Endothelial cell of umbilical vein (primary cell): ENCODE data around the gene PTCSC3. TPM values are rescaled to one million over a fixed set of nuclear protein-coding genes. Genes with fewer than 3 reads are reported as not detected.

Experiments
- BruUV-seq: library from RNA; stranded (reverse); fragments of 400-500 nt; replicated peaks from 2 replicates; lab custom pipeline; 2021; lab: Mats Ljungman, UMichigan
- CTCF ChIA-PET: fragments of 300-600, 350-600 bp; sonication (Branson Sonifier 250); formaldehyde crosslinking; loops from one replicate; lab custom pipeline; 2021; ENCODE audit warnings: antibody characterized with exemption, inconsistent platforms; lab: Charles Lee
- POLR2A ChIA-PET: fragments of 300-600, 350-600 bp; sonication (Branson Sonifier 250); formaldehyde crosslinking; loops from one replicate; lab custom pipeline; 2021; ENCODE audit warnings: antibody characterized with exemption, inconsistent platforms; lab: Charles Lee
- DNase-seq: peaks from one replicate; pipeline ENCODE4 v3.0.0-alpha.2; 2011; ENCODE audit warnings: low read depth, low spot score
- FAIRE-seq: peaks from 2 replicates; lab custom pipeline; 2011; peaks lifted over from hg19 to GRCh38; lab: Jason Lieb, UNC
- H2AFZ ChIP-seq: 2 replicates; pipeline ENCODE4 v1.6.0; 2012; ENCODE audit warnings: low read depth, low read length, control low read depth, inconsistent platforms
- H3K27ac ChIP-seq: 2 replicates; pipeline ENCODE4 v1.5.1; 2011; ENCODE audit warnings: low read depth, mild to moderate bottlenecking, control low read depth, low read length, moderate library complexity; ENCODE audit not compliant: insufficient read depth
- H3K27me3 ChIP-seq, 2 experiments: 2 replicates each; pipeline versions ENCODE4 v1.6.0 to v1.6.1; 2011; ENCODE audit warnings: low read length in 2 of 2, mixed read lengths in 1 of 2; ENCODE audit not compliant: control insufficient read depth in 2 of 2, insufficient read depth in 2 of 2
- H3K36me3 ChIP-seq, 2 experiments: 2 replicates in 1 of 2; 3 replicates in 1 of 2; pipeline ENCODE4 v1.5.1; 2011; ENCODE audit warnings: low read length in 2 of 2, mild to moderate bottlenecking in 1 of 2, moderate library complexity in 1 of 2; ENCODE audit not compliant: control insufficient read depth in 2 of 2, insufficient read depth in 2 of 2; ENCODE audit errors: extremely low read depth in 1 of 2
- H3K4me1 ChIP-seq: 3 replicates; pipeline ENCODE4 v1.5.1; 2011; ENCODE audit warnings: mild to moderate bottlenecking, low read length; ENCODE audit not compliant: control insufficient read depth, insufficient read depth; ENCODE audit errors: extremely low read depth
- H3K4me2 ChIP-seq: 2 replicates; pipeline ENCODE4 v1.6.1; 2011; ENCODE audit warnings: low read length, control low read depth, mixed read lengths; ENCODE audit not compliant: insufficient read depth
- H3K4me3 ChIP-seq, 3 experiments: fragments of 200-600 bp in 1 of 3; sonication (generic), shearing (Covaris generic) in 1 of 3; replicated peaks in 1 of 3; 2 replicates each; pipeline ENCODE4 v1.5.1; 2011 to 2016; ENCODE audit warnings: control low read depth in 3 of 3, low read length in 3 of 3, mild to moderate bottlenecking in 2 of 3, inconsistent platforms in 1 of 3, low read depth in 1 of 3, moderate library complexity in 1 of 3; ENCODE audit not compliant: insufficient read depth in 1 of 3
- H3K79me2 ChIP-seq: 2 replicates; pipeline ENCODE4 v1.6.0; 2012; ENCODE audit warnings: low read length, inconsistent platforms; ENCODE audit not compliant: control insufficient read depth, insufficient read depth
- H3K9ac ChIP-seq: replicated peaks from 2 replicates; pipeline ENCODE3; 2011; ENCODE audit warnings: low read length, control low read depth; ENCODE audit not compliant: insufficient read depth; ENCODE audit errors: extremely low read depth
- H3K9me1 ChIP-seq: replicated peaks from 3 replicates; pipeline ENCODE4 v1.6.0; 2011; ENCODE audit warnings: mild to moderate bottlenecking, low read length; ENCODE audit not compliant: control insufficient read depth, insufficient read depth; ENCODE audit errors: extremely low read depth
- H3K9me3 ChIP-seq: replicated peaks from 2 replicates; pipeline ENCODE4 v1.5.1; 2012; ENCODE audit warnings: low read length, inconsistent platforms; ENCODE audit not compliant: control insufficient read depth, insufficient read depth
- H4K20me1 ChIP-seq: replicated peaks from 2 replicates; pipeline ENCODE3; 2011; ENCODE audit warnings: mild to moderate bottlenecking, low read length; ENCODE audit not compliant: control insufficient read depth, insufficient read depth; ENCODE audit errors: extremely low read depth
- CTCF ChIP-seq, 2 donors: IDR thresholded peaks; 1 replicate in 1 of 2; 2 replicates in 1 of 2; pipeline ENCODE4 v1.5.1; 2011; ENCODE audit warnings: low read length in 2 of 2, mild to moderate bottlenecking in 2 of 2, moderate library complexity in 2 of 2, control low read depth in 1 of 2, inconsistent platforms in 1 of 2, low read depth in 1 of 2; ENCODE audit not compliant: insufficient read depth in 1 of 2; ENCODE audit errors: extremely low read depth in 1 of 2
- EZH2 ChIP-seq: IDR thresholded peaks from 2 replicates; pipeline ENCODE4 v1.6.1; 2012; ENCODE audit warnings: borderline replicate concordance, low read depth, mild to moderate bottlenecking, moderate library complexity, low read length, inconsistent platforms; ENCODE audit not compliant: severe bottlenecking
- FOS ChIP-seq: IDR thresholded peaks from 2 replicates; pipeline ENCODE4 v1.6.1; 2011; ENCODE audit warnings: mild to moderate bottlenecking, low read length, moderate library complexity, borderline replicate concordance; ENCODE audit not compliant: insufficient read depth
- MYC ChIP-seq: IDR thresholded peaks from one replicate; pipeline ENCODE4 v1.6.1; 2011; ENCODE audit warnings: mild to moderate bottlenecking, low read depth, low read length
- POLR2AphosphoS5 ChIP-seq: IDR thresholded peaks from 2 replicates; pipeline ENCODE4 v1.6.1; 2012; ENCODE audit warnings: low read depth, mild to moderate bottlenecking, control low read depth, low read length, moderate library complexity; ENCODE audit not compliant: insufficient read depth
- dilution Hi-C: fragments of 300-500 bp; cut with MboI; formaldehyde crosslinking; loops from one replicate; pipeline ENCODE4 v1.15.0; 2019; ENCODE audit warnings: low sequenced_read_pairs; ENCODE audit not compliant: extremely low pct_ligation_motif_present
- intact Hi-C: fragments of 100-400 bp; cut with micrococcal nuclease; formaldehyde crosslinking; loops from one replicate; pipeline ENCODE4 v1.10.0; 2022
- polyA plus RNA-seq, 4 experiments: library from polyadenylated mRNA; depleted of rRNA in 3 of 4; stranded (reverse) in 3 of 4; unstranded in 1 of 4; fragments of >200 nt; gene quantifications; 2 replicates each; pipeline versions ENCODE4 v1.2.1 to v1.2.3, GENCODE V29; 2011 to 2012; ENCODE audit warnings: missing spikeins in 1 of 4
- total RNA-seq: library from RNA; stranded (reverse); gene quantifications from 2 replicates; pipeline ENCODE4 v1.2.3, GENCODE V29; 2021

The PTCSC3 gene
- total and polyA plus RNA-seq, 2 donors (not counting 3 experiments of a cell fraction or from before 2014, with no cell fraction given) = not detected

- Histone ChIP-seq H2AFZ (no peak overlapping the region), H3K79me2 (no peaks in the 10 kb centered on the region), H3K4me1 (no peaks in the 10 kb centered on the region), H4K20me1 (no peaks in the 10 kb centered on the region), H3K9ac (no peak overlapping the region), H3K9me1 (no peaks in the 10 kb centered on the region), H3K36me3 (no peaks in the 10 kb centered on the region), H3K4me2 (no peak overlapping the region), H3K4me3 (no peak overlapping the region), H3K27ac (no peak overlapping the region), H3K9me3 (no peaks in the 10 kb centered on the region), H3K27me3 (peaks cover 8 to 11% of the 10 kb centered on the region in 2 experiments)
- BruUV-seq = no TSS peak
- CTCF ChIA-PET = interaction anchor here (0.9 to 1.0 kb wide), 2 partner anchors 9 to 11 kb away, joined by 3 read pairs; no protein-coding TSS in a partner anchor
- FAIRE-seq = no peak
- no peak for DNase-seq
- POLR2A ChIA-PET = no interaction called here
- TF ChIP-seq MYC = no peak
- intact Hi-C loops = no loop called here
- dilution Hi-C loops = no loop called here
These were observed 41.2 kb upstream of the PTCSC3 start for GRCh38 chr14:36217732-36218131.

GRCh38 chr14:36217027-36217426, 40.5 kb upstream of the PTCSC3 start:
- Histone ChIP-seq H3K9me1 (no peaks in the 10 kb centered on the region), H4K20me1 (no peaks in the 10 kb centered on the region), H3K27ac (no peak overlapping the region), H3K36me3 (no peaks in the 10 kb centered on the region), H3K9ac (no peak overlapping the region), H2AFZ (no peak overlapping the region), H3K9me3 (no peaks in the 10 kb centered on the region), H3K4me3 (no peak overlapping the region), H3K4me2 (no peak overlapping the region), H3K27me3 (peaks cover 10 to 11% of the 10 kb centered on the region in 2 experiments), H3K4me1 (no peaks in the 10 kb centered on the region), H3K79me2 (no peaks in the 10 kb centered on the region)
- ChIA-PET CTCF (interaction anchor here (0.9 kb wide), 1 partner anchor 9 kb away, joined by 3 read pairs; no protein-coding TSS in a partner anchor), POLR2A (no interaction called here)
- dilution Hi-C loops = no loop called here
- FAIRE-seq = no peak
- no TSS peak for BruUV-seq
- no peak for TF ChIP-seq CTCF (IDR thresholded peaks at IDR 0.05; ENCODE audit: extremely low read depth in 1 of 2, insufficient read depth in 1 of 2, low read depth in 1 of 2, low read length in 2 of 2)
- TF ChIP-seq EZH2 = no peak
- no peak for TF ChIP-seq POLR2AphosphoS5
- no peak for TF ChIP-seq FOS
- DNase-seq = no peak
- intact Hi-C loops = no loop called here
